Measurements from ENCODE around the gene DMD. TPM values are rescaled to one million over a fixed set of nuclear protein-coding genes. Genes with fewer than 3 reads are reported as not detected.
A peak's percentile ranks its signal among the peaks of the same experiment; 100 is the strongest.

Gene DMD
- total RNA-seq, 1 donor from 2014 or later = 30.6 TPM

GRCh38 chrX:32597777-32598176, 613.6 kb downstream of the DMD start:
- no peaks in the 10 kb centered on the region for H3K36me3 Mint-ChIP-seq
- Histone ChIP-seq H3K27ac (no peak overlapping the region), H2AFZ (replicated peaks) (no peak overlapping the region), H3F3A (ENCODE audit: low read depth) (no peaks in the 10 kb centered on the region), H3K4me3 (no peak overlapping the region), H3K27me3 (no peaks in the 10 kb centered on the region), H3K36me3 (no peaks in the 10 kb centered on the region), H3K4me2 (no peak overlapping the region), H3K9ac (no peak overlapping the region), H3K4me1 (no peaks in the 10 kb centered on the region), H4K20me1 (ENCODE audit: low read depth) (no peaks in the 10 kb centered on the region), H3K9me3 (ENCODE audit: low read depth) (no peaks in the 10 kb centered on the region), H3K79me2 (ENCODE audit: low read depth) (no peaks in the 10 kb centered on the region)
- H3K27me3 Mint-ChIP-seq (ENCODE audit: insufficient read depth, low read depth) = no peaks in the 10 kb centered on the region
- no peak for DNase-seq (ENCODE audit: low spot score)
- no peak overlapping the region for H3K4me3 Mint-ChIP-seq
- H3K27ac Mint-ChIP-seq = no peak overlapping the region
- no peaks in the 10 kb centered on the region for H3K9me3 Mint-ChIP-seq
- no peaks in the 10 kb centered on the region for H3K4me1 Mint-ChIP-seq
- no peak for TF ChIP-seq EZH2 (IDR thresholded peaks at IDR 0.05)
- TF ChIP-seq EZH2phosphoT487 (IDR thresholded peaks at IDR 0.05) = no peak
- TF ChIP-seq CTCF (IDR thresholded peaks at IDR 0.05) = no peak

GRCh38 chrX:32592786-32593185, 618.6 kb downstream of the DMD start:
- H3K27me3 ChIP-seq = no peaks in the 10 kb centered on the region
- no peak overlapping the region for H2AFZ ChIP-seq (replicated peaks)
- H3K27me3 Mint-ChIP-seq (ENCODE audit: insufficient read depth, low read depth) = peaks cover 2% of the 10 kb centered on the region
- H3K4me3 ChIP-seq = no peak overlapping the region
- no peaks in the 10 kb centered on the region for H4K20me1 ChIP-seq (ENCODE audit: low read depth)
- H3K4me2 ChIP-seq = no peak overlapping the region
- no peaks in the 10 kb centered on the region for H3K79me2 ChIP-seq (ENCODE audit: low read depth)
- no peak overlapping the region for H3K27ac ChIP-seq
- TF ChIP-seq EZH2phosphoT487 (IDR thresholded peaks at IDR 0.05) = no peak
- no peaks in the 10 kb centered on the region for H3K36me3 ChIP-seq
- H3K4me1 ChIP-seq = no peaks in the 10 kb centered on the region
- DNase-seq (ENCODE audit: low spot score) = no peak
- H3K9ac ChIP-seq = no peak overlapping the region
- no peaks in the 10 kb centered on the region for H3K4me1 Mint-ChIP-seq
- no peaks in the 10 kb centered on the region for H3F3A ChIP-seq (ENCODE audit: low read depth)
- no peaks in the 10 kb centered on the region for H3K36me3 Mint-ChIP-seq
- H3K27ac Mint-ChIP-seq = no peak overlapping the region
- no peaks in the 10 kb centered on the region for H3K9me3 ChIP-seq (ENCODE audit: low read depth)
- peaks cover 2% of the 10 kb centered on the region for H3K9me3 Mint-ChIP-seq
- H3K4me3 Mint-ChIP-seq = no peak overlapping the region

GRCh38 chrX:32591589-32591988, 619.8 kb downstream of the DMD start:
- H3F3A ChIP-seq (ENCODE audit: low read depth) = no peaks in the 10 kb centered on the region
- no peaks in the 10 kb centered on the region for H3K36me3 ChIP-seq
- H3K9ac ChIP-seq = no peak overlapping the region
- no peaks in the 10 kb centered on the region for H3K4me1 Mint-ChIP-seq
- no peaks in the 10 kb centered on the region for H4K20me1 ChIP-seq (ENCODE audit: low read depth)
- H3K4me2 ChIP-seq = no peak overlapping the region
- H3K9me3 ChIP-seq (ENCODE audit: low read depth) = no peaks in the 10 kb centered on the region
- H3K9me3 Mint-ChIP-seq = peaks cover 2% of the 10 kb centered on the region
- H3K27me3 Mint-ChIP-seq (ENCODE audit: insufficient read depth, low read depth) = peaks cover 2% of the 10 kb centered on the region
- H3K4me3 ChIP-seq = no peak overlapping the region
- no peak overlapping the region for H3K27ac Mint-ChIP-seq
- H3K27me3 ChIP-seq = no peaks in the 10 kb centered on the region
- TF ChIP-seq EZH2phosphoT487 (IDR thresholded peaks at IDR 0.05) (no peak), EZH2 (IDR thresholded peaks at IDR 0.05) (no peak), CTCF (IDR thresholded peaks at IDR 0.05) (no peak)
- H3K27ac ChIP-seq = no peak overlapping the region
- H3K4me3 Mint-ChIP-seq = no peak overlapping the region
- no peak for DNase-seq (ENCODE audit: low spot score)
- no peaks in the 10 kb centered on the region for H3K36me3 Mint-ChIP-seq
- no peaks in the 10 kb centered on the region for H3K4me1 ChIP-seq
- no peaks in the 10 kb centered on the region for H3K79me2 ChIP-seq (ENCODE audit: low read depth)
- no peak overlapping the region for H2AFZ ChIP-seq (replicated peaks)

GRCh38 chrX:32582729-32583128, 628.6 kb downstream of the DMD start:
- no peaks in the 10 kb centered on the region for H3K79me2 ChIP-seq (ENCODE audit: low read depth)

More at GRCh38 chrX:32582729-32583128, 628.6 kb downstream of the DMD start:
- H3K27me3 ChIP-seq = no peaks in the 10 kb centered on the region
- no peaks in the 10 kb centered on the region for H3K9me3 ChIP-seq (ENCODE audit: low read depth)
- DNase-seq (ENCODE audit: low spot score) = no peak
- Mint-ChIP-seq H3K4me1 (no peaks in the 10 kb centered on the region), H3K9me3 (no peaks in the 10 kb centered on the region), H3K27me3 (ENCODE audit: insufficient read depth, low read depth) (no peaks in the 10 kb centered on the region), H3K4me3 (no peak overlapping the region), H3K36me3 (no peaks in the 10 kb centered on the region), H3K27ac (no peak overlapping the region)
- H3K4me1 ChIP-seq = no peaks in the 10 kb centered on the region
- H3F3A ChIP-seq (ENCODE audit: low read depth) = no peaks in the 10 kb centered on the region
- H3K27ac ChIP-seq = no peak overlapping the region
- no peak overlapping the region for H3K9ac ChIP-seq
- no peak for TF ChIP-seq EZH2 (IDR thresholded peaks at IDR 0.05)
- peak overlapping the region; percentile 52 for H2AFZ ChIP-seq (replicated peaks)
- H4K20me1 ChIP-seq (ENCODE audit: low read depth) = no peaks in the 10 kb centered on the region
- H3K36me3 ChIP-seq = no peaks in the 10 kb centered on the region
- no peak overlapping the region for H3K4me3 ChIP-seq
- H3K4me2 ChIP-seq = no peak overlapping the region

All from neural progenitor cell (in vitro differentiated cells).